HepG2 (cell line): ENCODE results near the gene SNAPIN. TPM values are rescaled to one million over a fixed set of nuclear protein-coding genes. Genes with fewer than 3 reads are reported as not detected.

Source experiments
- KDM6A ChIP-seq: IDR thresholded peaks from 2 replicates; pipeline ENCODE4 v1.6.1; 2016; ENCODE audit warnings: low read depth
- MTA1 ChIP-seq: sonication (generic); formaldehyde crosslinking; IDR thresholded peaks from 2 replicates; pipeline ENCODE4 v1.4.0; 2020; ENCODE audit warnings: missing genetic modification reagents, mild to moderate bottlenecking, borderline replicate concordance
- NR2F6 ChIP-seq, 2 experiments: IDR thresholded peaks; 2 replicates each; pipeline ENCODE4 v1.6.1; 2016; ENCODE audit warnings: antibody characterized with exemption in 1 of 2, mild to moderate bottlenecking in 1 of 2
- REST ChIP-seq, 2 experiments: IDR thresholded peaks; 2 replicates each; pipeline ENCODE4 v1.6.1; 2011 to 2012; ENCODE audit warnings: low read length in 2 of 2, borderline replicate concordance in 1 of 2, low read depth in 1 of 2, mild to moderate bottlenecking in 1 of 2, moderate library complexity in 1 of 2
- ZFP37 ChIP-seq: sonication (generic); formaldehyde crosslinking; IDR thresholded peaks from 2 replicates; pipeline ENCODE4 v1.4.0; 2020; ENCODE audit warnings: missing genetic modification reagents, borderline replicate concordance
- ZNF142 ChIP-seq: sonication (generic); formaldehyde crosslinking; IDR thresholded peaks from 2 replicates; pipeline ENCODE4 v1.4.0; 2020; ENCODE audit warnings: missing genetic modification reagents
- ZNF281 ChIP-seq: sonication (generic); formaldehyde crosslinking; IDR thresholded peaks from 2 replicates; pipeline ENCODE4 v1.4.0; 2020; ENCODE audit warnings: missing genetic modification reagents, borderline replicate concordance
- ZNF30 ChIP-seq: sonication (generic); formaldehyde crosslinking; IDR thresholded peaks from 2 replicates; pipeline ENCODE4 v1.5.0; 2020; ENCODE audit warnings: mild to moderate bottlenecking, missing genetic modification reagents
- ZNF574 ChIP-seq: sonication (generic); formaldehyde crosslinking; IDR thresholded peaks from 2 replicates; pipeline ENCODE4 v1.4.0; 2020; ENCODE audit warnings: missing genetic modification reagents
- polyA plus RNA-seq, 8 experiments: library from polyadenylated mRNA; depleted of rRNA in 3 of 8; stranded (reverse) in 7 of 8; unstranded in 1 of 8; fragments of >200 nt; fragmentation: Illumina TruSeq in 4 of 8; extraction: Trizol in 4 of 8; gene quantifications; 2 replicates each; pipeline versions ENCODE4 v1.2.1 to v1.2.3, GENCODE V29; 2011 to 2016; ENCODE audit warnings: low read depth in 4 of 8, missing spikeins in 1 of 8, mixed read lengths in 1 of 8; ENCODE audit not compliant: insufficient read depth in 1 of 8
- total RNA-seq, 5 experiments: library from RNA; depleted of rRNA; stranded (reverse); fragments of >200 nt; fragmentation: Illumina TruSeq; extraction: Trizol; gene quantifications; 2 replicates each; pipeline ENCODE4 v1.2.3, GENCODE V29; 2016; ENCODE audit warnings: low read depth in 1 of 5
- TF ChIP-seq, protein P1 (sequence below): sonication (generic); formaldehyde crosslinking; IDR thresholded peaks from 2 replicates; pipeline ENCODE4 v1.4.0; 2020; ENCODE audit warnings: mild to moderate bottlenecking, missing genetic modification reagents

The SNAPIN gene
- total and polyA plus RNA-seq, 2 of the 13 experiments (the other 11 are each of a cell fraction or from before 2014, with no cell fraction given) = 23.9 to 25.7 TPM

DNA sequence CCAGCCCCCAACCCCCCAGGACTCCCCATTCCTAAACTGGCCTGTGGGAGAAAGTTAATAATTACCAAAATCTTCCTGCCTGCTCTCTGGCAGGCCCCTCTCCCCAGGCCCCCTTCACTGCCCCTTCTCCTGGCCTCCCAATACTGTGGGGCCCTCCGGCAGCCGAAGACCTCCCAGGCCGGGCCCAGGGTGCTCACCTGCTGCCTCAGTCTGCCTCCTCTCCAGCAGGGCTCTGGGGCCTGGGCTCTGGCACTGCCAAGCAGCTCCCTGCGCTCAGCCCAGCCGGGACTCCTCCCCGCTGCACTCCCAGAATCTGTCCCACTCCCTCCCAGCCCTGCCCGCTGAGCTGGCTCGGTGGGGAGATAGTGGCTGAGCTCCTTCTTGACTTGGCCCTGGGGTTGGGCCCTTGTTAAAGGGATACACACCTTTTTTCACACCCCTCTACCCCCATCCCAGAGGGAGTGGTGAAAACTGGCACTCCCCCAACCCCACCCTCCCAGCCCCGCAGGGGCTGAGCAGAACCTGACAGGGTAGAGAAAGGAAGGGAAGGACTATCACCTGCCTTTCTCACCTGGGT is 45.7 kb upstream of the SNAPIN start, which contains the start of gene S100A16 (continued):
- TF ChIP-seq, protein P1, sequence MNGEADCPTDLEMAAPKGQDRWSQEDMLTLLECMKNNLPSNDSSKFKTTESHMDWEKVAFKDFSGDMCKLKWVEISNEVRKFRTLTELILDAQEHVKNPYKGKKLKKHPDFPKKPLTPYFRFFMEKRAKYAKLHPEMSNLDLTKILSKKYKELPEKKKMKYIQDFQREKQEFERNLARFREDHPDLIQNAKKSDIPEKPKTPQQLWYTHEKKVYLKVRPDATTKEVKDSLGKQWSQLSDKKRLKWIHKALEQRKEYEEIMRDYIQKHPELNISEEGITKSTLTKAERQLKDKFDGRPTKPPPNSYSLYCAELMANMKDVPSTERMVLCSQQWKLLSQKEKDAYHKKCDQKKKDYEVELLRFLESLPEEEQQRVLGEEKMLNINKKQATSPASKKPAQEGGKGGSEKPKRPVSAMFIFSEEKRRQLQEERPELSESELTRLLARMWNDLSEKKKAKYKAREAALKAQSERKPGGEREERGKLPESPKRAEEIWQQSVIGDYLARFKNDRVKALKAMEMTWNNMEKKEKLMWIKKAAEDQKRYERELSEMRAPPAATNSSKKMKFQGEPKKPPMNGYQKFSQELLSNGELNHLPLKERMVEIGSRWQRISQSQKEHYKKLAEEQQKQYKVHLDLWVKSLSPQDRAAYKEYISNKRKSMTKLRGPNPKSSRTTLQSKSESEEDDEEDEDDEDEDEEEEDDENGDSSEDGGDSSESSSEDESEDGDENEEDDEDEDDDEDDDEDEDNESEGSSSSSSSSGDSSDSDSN = peak; percentile 71
- TF ChIP-seq MTA1 (CRISPR knock-in tag) (peak; percentile 51; the same call in 1 of the 2 replicates), REST (IDR thresholded peaks at IDR 0.05; ENCODE audit: borderline replicate concordance in 1 of 2, low read depth in 1 of 2, low read length in 2 of 2) (no peak), ZNF574 (CRISPR knock-in tag) (peak; percentile 61), NR2F6 (IDR thresholded peaks at IDR 0.05) (no peak), NR2F6 (CRISPR knock-in tag; IDR thresholded peaks at IDR 0.05) (no peak), ZFP37 (CRISPR knock-in tag) (no peak), ZNF30 (CRISPR knock-in tag) (no peak), ZNF142 (CRISPR knock-in tag) (no peak), KDM6A (0 out of 2 replicates have a peak, but pooled peaks have one; percentile 21), ZNF281 (CRISPR knock-in tag) (no peak)
